ENCODE measurements around the gene ADIPOR2.
"Not testable (repeated sequence)": the region's sequence is repeated elsewhere in the genome, so short reads cannot be mapped to it uniquely, and the experiment has no call there.

The ADIPOR2 gene

GRCh38 chr12:1666215-1666614 is 24.7 kb upstream of the ADIPOR2 start:
- no peak for DNase-seq (ENCODE audit: low spot score)

GRCh38 chr12:1666685-1667162 is 24.1 kb upstream of the ADIPOR2 start:
- no peak for DNase-seq (ENCODE audit: low spot score)

- DNase-seq (ENCODE audit: low spot score) = no peak
These were observed 21.9 kb upstream of the ADIPOR2 start for GRCh38 chr12:1668833-1669543.

GRCh38 chr12:1670358-1671268 is 20.3 kb upstream of the ADIPOR2 start:
- DNase-seq (ENCODE audit: low spot score) = peak; percentile 35

- no peak for DNase-seq (ENCODE audit: low spot score)
These were observed 14.8 kb upstream of the ADIPOR2 start for GRCh38 chr12:1676043-1676442.

GRCh38 chr12:1680804-1681492 is 9.9 kb upstream of the ADIPOR2 start:
- DNase-seq (ENCODE audit: low spot score) = no peak

GRCh38 chr12:1681493-1681807 is 9.4 kb upstream of the ADIPOR2 start:
- DNase-seq (ENCODE audit: low spot score) = no peak

GRCh38 chr12:1688086-1688710 is 2.7 kb upstream of the ADIPOR2 start:
- DNase-seq (ENCODE audit: low spot score) = peak; percentile 23

GRCh38 chr12:1691123-1692007 is 495 bp downstream of the ADIPOR2 start:
- peak; percentile 40 for DNase-seq (ENCODE audit: low spot score)

GRCh38 chr12:1692226-1692625 is 1.4 kb downstream of the ADIPOR2 start:
- DNase-seq (ENCODE audit: low spot score) = no peak

- DNase-seq (ENCODE audit: low spot score) = no peak
These were observed 2.2 kb downstream of the ADIPOR2 start for GRCh38 chr12:1692895-1693610.

- DNase-seq (ENCODE audit: low spot score) = not testable (repeated sequence)
These were observed 4.2 kb downstream of the ADIPOR2 start for GRCh38 chr12:1695097-1695496.

GRCh38 chr12:1695886-1696670 is 5.2 kb downstream of the ADIPOR2 start:
- no peak for DNase-seq (ENCODE audit: low spot score)

- no peak for DNase-seq (ENCODE audit: low spot score)
These were observed 5.9 kb downstream of the ADIPOR2 start for GRCh38 chr12:1696800-1697199.

GRCh38 chr12:1697271-1697670 is 6.4 kb downstream of the ADIPOR2 start:
- no peak for DNase-seq (ENCODE audit: low spot score)

- no peak for DNase-seq (ENCODE audit: low spot score)
These were observed 7.8 kb downstream of the ADIPOR2 start for GRCh38 chr12:1698720-1699119.

- DNase-seq (ENCODE audit: low spot score) = peak; percentile 19
These were observed 11.8 kb downstream of the ADIPOR2 start for GRCh38 chr12:1702713-1703112.

- no peak for DNase-seq (ENCODE audit: low spot score)
These were observed 13.2 kb downstream of the ADIPOR2 start for GRCh38 chr12:1703771-1704722.
